GM12874 (cell line): Measurements from ENCODE around the gene UNC80.

Experiments used
- TF ChIP-seq, protein P1 (sequence below): IDR thresholded peaks from 2 replicates; pipeline ENCODE4 v1.5.1; 2011; ENCODE audit warnings: low read depth, mild to moderate bottlenecking, control low read depth, low read length, moderate library complexity; ENCODE audit not compliant: insufficient read depth

Gene UNC80

DNA sequence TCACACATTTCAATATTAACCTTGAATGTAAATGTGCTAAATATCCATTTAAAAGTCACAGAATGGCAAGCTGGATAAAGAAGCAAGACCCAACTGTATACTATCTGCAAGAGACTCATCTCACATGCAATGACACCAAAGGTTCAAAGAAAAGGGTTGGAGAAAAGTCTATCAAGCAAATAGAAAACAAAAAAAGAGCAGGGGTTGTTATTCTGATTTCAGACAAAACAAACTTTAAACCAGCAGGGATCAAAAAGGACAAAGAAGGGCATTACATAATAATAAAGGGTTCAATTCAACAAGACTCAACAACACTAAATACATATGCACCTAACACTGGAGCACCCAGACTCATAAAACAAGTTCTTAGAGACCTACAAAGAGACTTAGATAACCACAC, 14.5 kb upstream of the UNC80 start:
- TF ChIP-seq, protein P1, sequence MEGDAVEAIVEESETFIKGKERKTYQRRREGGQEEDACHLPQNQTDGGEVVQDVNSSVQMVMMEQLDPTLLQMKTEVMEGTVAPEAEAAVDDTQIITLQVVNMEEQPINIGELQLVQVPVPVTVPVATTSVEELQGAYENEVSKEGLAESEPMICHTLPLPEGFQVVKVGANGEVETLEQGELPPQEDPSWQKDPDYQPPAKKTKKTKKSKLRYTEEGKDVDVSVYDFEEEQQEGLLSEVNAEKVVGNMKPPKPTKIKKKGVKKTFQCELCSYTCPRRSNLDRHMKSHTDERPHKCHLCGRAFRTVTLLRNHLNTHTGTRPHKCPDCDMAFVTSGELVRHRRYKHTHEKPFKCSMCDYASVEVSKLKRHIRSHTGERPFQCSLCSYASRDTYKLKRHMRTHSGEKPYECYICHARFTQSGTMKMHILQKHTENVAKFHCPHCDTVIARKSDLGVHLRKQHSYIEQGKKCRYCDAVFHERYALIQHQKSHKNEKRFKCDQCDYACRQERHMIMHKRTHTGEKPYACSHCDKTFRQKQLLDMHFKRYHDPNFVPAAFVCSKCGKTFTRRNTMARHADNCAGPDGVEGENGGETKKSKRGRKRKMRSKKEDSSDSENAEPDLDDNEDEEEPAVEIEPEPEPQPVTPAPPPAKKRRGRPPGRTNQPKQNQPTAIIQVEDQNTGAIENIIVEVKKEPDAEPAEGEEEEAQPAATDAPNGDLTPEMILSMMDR: no peak

DNA sequence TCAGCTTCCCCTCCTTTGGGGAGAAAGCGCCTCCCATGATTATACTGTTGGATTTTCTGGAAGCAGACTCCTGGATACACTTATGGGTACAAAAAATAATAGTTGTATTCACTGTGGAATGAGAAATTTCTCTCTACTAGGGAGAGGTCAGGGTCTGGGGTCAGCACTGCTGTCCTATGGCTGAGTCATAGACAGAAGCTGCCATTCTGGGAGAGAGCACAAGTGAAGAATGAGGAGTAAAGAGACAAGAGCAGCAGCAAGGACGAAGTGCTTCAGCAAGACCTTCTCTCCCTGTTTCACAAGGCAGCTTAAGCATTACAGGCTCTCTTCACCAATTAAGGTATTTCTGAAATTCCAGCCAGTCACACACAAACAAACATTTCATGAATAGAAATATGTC, 10.1 kb upstream of the UNC80 start:
- TF ChIP-seq, protein P1: no peak

DNA sequence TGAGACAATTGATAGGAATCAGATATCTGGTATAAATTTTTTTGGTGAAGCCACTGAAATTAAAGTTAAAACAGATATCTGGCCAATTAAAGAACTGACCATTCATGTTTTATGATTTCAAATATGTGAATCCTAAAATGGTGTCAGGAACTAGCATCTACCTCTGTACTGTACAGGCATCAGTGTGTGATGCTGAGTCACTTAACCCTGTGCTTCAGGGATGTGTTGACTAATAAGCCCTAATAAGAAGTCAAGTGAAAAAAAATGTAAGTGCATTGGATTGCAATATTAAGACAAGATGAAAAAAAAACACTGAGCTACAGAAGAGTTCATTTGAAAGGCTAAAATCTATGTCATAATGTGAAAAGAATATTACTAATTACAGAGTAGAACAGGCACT, 9.1 kb upstream of the UNC80 start:
- TF ChIP-seq, protein P1: no peak

GRCh38 chr2:209763106-209763505, 8.5 kb upstream of the UNC80 start:
- TF ChIP-seq, protein P1: no peak

DNA sequence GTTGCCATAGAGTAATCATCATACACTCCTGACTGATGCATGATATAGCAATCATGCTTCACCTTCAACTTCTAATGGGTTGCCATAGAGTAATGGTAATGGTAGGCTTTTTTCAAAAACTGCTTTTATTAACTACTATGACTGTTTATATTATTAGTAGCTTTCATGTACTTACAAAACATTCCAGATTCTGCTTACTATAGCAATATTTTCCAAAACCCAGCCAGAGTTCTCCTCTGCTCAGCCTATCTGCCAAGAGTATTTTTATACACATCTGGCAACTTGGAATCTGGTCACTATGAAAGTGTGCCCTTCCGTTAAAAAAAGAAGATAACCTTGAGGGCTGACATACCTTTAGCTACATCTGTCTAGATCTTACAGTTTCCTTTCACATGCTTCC, 5.0 kb upstream of the UNC80 start:
- TF ChIP-seq, protein P1: no peak

- TF ChIP-seq, protein P1: no peak
These were observed 4.3 kb upstream of the UNC80 start for GRCh38 chr2:209767316-209767715.

DNA sequence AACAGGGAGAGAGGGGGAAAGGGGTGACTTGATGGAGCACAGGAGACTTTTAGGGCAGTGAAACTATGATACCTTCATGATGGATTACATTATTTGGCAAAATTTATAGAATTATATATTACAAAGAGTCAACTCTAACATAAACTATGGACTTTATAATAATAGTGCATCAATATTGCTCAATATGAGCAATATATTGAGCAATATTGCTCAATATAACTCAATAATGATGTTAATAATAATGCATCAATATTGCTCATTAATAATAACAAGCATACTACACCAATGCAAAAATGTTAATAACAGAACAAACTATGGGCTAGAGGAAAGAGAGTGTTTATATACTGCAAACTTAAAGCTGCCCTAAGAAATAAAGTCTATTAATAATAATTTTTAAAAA, 3.1 kb upstream of the UNC80 start:
- TF ChIP-seq, protein P1: no peak

DNA sequence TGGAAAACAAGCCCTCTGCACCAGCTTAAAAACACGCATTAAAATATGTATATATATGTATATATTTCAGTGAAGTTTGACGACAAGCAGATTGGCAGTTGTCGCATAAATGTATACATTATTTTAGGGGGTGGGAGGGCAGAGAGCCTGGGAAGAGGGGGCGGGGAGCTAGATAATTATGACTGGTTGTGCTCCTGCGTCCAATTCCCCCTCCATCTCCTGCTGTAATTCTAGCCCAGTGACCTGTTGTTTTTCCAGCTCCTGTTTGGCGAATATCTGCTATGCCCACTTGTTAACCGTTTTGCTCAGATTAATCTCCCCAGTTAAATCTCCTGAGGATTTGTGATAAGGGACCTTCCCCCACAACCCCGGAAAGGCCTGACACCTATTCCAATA, 656 bp downstream of the UNC80 start:
- TF ChIP-seq, protein P1: no peak
